Progenitor cell of endocrine pancreas (in vitro differentiated cells): Measurements from ENCODE around the gene SLAMF9. TPM values are rescaled to one million over a fixed set of nuclear protein-coding genes. Genes with fewer than 3 reads are reported as not detected.

Experiments used
- DNase-seq: peaks from one replicate; pipeline ENCODE4 v3.0.0; 2021; ENCODE audit warnings: low spot score; ENCODE audit not compliant: unreplicated experiment
- H3K27ac Mint-ChIP-seq: 2 replicates; pipeline ENCODE4 v1.8.0; 2021; ENCODE audit warnings: mild to moderate bottlenecking, moderate library complexity, mixed read lengths
- H3K27me3 Mint-ChIP-seq: 2 replicates; pipeline ENCODE4 v1.8.0; 2021; ENCODE audit warnings: mixed read lengths
- H3K36me3 Mint-ChIP-seq: 2 replicates; pipeline ENCODE4 v1.8.0; 2022; ENCODE audit warnings: mixed read lengths; ENCODE audit not compliant: insufficient read depth
- H3K4me1 Mint-ChIP-seq: 2 replicates; pipeline ENCODE4 v1.8.0; 2021; ENCODE audit warnings: low read depth, mixed read lengths
- H3K4me3 Mint-ChIP-seq: 2 replicates; pipeline ENCODE4 v1.8.0; 2021; ENCODE audit warnings: low read depth, mild to moderate bottlenecking, moderate library complexity, mixed read lengths
- H3K9me3 Mint-ChIP-seq: 2 replicates; pipeline ENCODE4 v1.8.0; 2021; ENCODE audit warnings: low read depth, mixed read lengths
- CTCF ChIP-seq: fragments of 200-600 bp; sonication (generic); IDR thresholded peaks from one replicate; pipeline ENCODE4 v1.5.0; 2021; ENCODE audit warnings: antibody characterized with exemption, mild to moderate bottlenecking; ENCODE audit not compliant: unreplicated experiment
- total RNA-seq: library from RNA; stranded (reverse); gene quantifications from 2 replicates; pipeline ENCODE4 v1.2.1, GENCODE V29; 2021

Gene SLAMF9
- total RNA-seq, 1 donor from 2014 or later: not detected

- no peak for DNase-seq
These were observed 34.0 kb upstream of the SLAMF9 start for GRCh38 chr1:159988006-159988405.

GRCh38 chr1:159987186-159987585, 33.1 kb upstream of the SLAMF9 start:
- no peak for DNase-seq
- Mint-ChIP-seq H3K27me3 (peaks cover 5% of the 10 kb centered on the region), H3K9me3 (no peaks in the 10 kb centered on the region), H3K4me1 (peaks cover 5% of the 10 kb centered on the region), H3K27ac (no peak overlapping the region), H3K4me3 (no peak overlapping the region), H3K36me3 (no peaks in the 10 kb centered on the region)
- TF ChIP-seq CTCF: no peak

More at GRCh38 chr1:159988006-159988405, 34.0 kb upstream of the SLAMF9 start:
- no peaks in the 10 kb centered on the region for H3K36me3 Mint-ChIP-seq
- no peak overlapping the region for H3K4me3 Mint-ChIP-seq
- peaks cover 2% of the 10 kb centered on the region for H3K27me3 Mint-ChIP-seq
- H3K4me1 Mint-ChIP-seq: peaks cover 5% of the 10 kb centered on the region
- no peak for TF ChIP-seq CTCF
- no peak overlapping the region for H3K27ac Mint-ChIP-seq
- no peaks in the 10 kb centered on the region for H3K9me3 Mint-ChIP-seq

- peaks cover 9% of the 10 kb centered on the region for H3K27me3 Mint-ChIP-seq
- TF ChIP-seq CTCF: no peak
- H3K9me3 Mint-ChIP-seq: no peaks in the 10 kb centered on the region
- H3K4me3 Mint-ChIP-seq: no peak overlapping the region
- no peak for DNase-seq
- H3K27ac Mint-ChIP-seq: no peak overlapping the region
- peaks cover 5% of the 10 kb centered on the region for H3K4me1 Mint-ChIP-seq
- H3K36me3 Mint-ChIP-seq: no peaks in the 10 kb centered on the region
These were observed 32.5 kb upstream of the SLAMF9 start for GRCh38 chr1:159986531-159986930.

- peaks cover 5% of the 10 kb centered on the region for H3K4me1 Mint-ChIP-seq
- no peak for DNase-seq
- H3K27me3 Mint-ChIP-seq: peaks cover 9% of the 10 kb centered on the region
- H3K27ac Mint-ChIP-seq: no peak overlapping the region
- H3K4me3 Mint-ChIP-seq: no peak overlapping the region
- H3K9me3 Mint-ChIP-seq: no peaks in the 10 kb centered on the region
- H3K36me3 Mint-ChIP-seq: no peaks in the 10 kb centered on the region
- TF ChIP-seq CTCF: no peak
These were observed 32.1 kb upstream of the SLAMF9 start for GRCh38 chr1:159986093-159986492.

- Mint-ChIP-seq H3K4me3 (no peak overlapping the region), H3K27me3 (peaks cover 12% of the 10 kb centered on the region), H3K4me1 (peaks cover 5% of the 10 kb centered on the region), H3K36me3 (no peaks in the 10 kb centered on the region), H3K27ac (no peak overlapping the region), H3K9me3 (no peaks in the 10 kb centered on the region)
- no peak for TF ChIP-seq CTCF
- no peak for DNase-seq
These were observed 31.4 kb upstream of the SLAMF9 start for GRCh38 chr1:159985473-159985872.
